GM10266 (cell line): ENCODE results near the gene FBXO31.
"Not testable (repeated sequence)": the region's sequence is repeated elsewhere in the genome, so short reads cannot be mapped to it uniquely, and the experiment has no call there.

Source experiments
- DNase-seq: peaks from one replicate; pipeline ENCODE4 v3.0.0; 2012; ENCODE audit errors: extremely low spot score
- CTCF ChIP-seq: IDR thresholded peaks from 2 replicates; pipeline ENCODE4 v1.5.1; 2012; ENCODE audit warnings: mild to moderate bottlenecking, low read depth; ENCODE audit not compliant: control insufficient read depth, insufficient read depth; ENCODE audit errors: missing control alignments

FBXO31 gene

DNA sequence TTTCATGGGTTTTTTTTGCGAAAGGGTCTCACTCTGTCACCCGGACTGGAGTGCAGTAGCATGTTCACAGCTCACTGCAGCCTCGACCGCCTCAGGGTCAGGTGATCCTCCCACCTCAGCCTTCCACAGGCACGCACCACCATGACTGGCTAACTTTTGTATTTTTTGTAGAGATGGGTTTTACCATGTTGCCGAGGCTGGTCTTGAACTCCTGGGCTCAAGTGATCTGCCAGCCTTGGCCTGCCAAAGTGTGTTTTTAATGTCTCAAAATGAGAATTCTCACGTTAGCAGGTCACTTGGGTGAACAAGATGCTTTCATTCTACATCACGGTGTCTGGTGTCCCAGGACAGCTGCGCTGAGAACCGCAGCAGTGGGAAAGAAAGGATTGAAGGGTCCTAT, 3.2 kb downstream of the FBXO31 start:
- TF ChIP-seq CTCF, result no peak
- DNase-seq, result no peak

- DNase-seq, result not testable (repeated sequence)
These were observed 4.2 kb downstream of the FBXO31 start for GRCh38 chr16:87379312-87379752.

GRCh38 chr16:87376660-87377059, 6.9 kb downstream of the FBXO31 start:
- TF ChIP-seq CTCF, result no peak
- DNase-seq, result no peak

DNA sequence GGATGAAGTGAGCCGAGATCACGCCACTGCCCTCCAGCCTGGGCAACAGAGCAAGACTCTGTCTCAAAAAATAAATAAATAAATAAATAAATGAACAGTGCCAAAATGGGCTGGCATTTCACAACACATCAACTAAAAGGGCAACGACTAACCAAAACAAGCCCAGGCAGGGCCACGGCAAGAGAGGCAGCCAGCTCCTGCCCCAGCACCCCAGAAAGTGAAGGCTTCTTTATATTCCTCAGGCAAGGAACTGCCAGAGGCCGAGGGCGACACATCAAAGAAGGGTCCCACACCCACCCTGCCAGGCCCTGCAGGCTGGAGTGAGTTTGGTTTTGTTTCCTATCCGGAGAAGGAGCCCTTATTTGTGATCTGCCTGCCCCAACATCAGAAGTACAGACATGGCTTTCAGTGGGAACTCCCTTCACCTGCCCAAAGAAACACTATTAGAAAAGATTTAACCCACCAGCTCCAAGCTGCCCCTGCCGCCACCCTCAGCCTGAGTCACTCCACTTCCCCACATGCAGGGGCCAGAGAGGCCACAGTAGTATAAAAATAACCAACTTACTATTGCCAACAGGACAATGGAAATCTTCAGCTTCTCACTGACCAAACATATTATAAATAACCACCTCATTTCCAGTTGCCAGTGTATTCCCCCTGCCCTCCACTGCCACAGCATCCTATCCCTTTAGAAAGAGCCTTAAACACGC, 8.0 kb downstream of the FBXO31 start:
- TF ChIP-seq CTCF, result no peak

GRCh38 chr16:87374313-87374712, 9.3 kb downstream of the FBXO31 start:
- no peak for TF ChIP-seq CTCF
- DNase-seq, result no peak

More for the DNA sequence above, 8.0 kb downstream of the FBXO31 start:
- no peak for DNase-seq

DNA sequence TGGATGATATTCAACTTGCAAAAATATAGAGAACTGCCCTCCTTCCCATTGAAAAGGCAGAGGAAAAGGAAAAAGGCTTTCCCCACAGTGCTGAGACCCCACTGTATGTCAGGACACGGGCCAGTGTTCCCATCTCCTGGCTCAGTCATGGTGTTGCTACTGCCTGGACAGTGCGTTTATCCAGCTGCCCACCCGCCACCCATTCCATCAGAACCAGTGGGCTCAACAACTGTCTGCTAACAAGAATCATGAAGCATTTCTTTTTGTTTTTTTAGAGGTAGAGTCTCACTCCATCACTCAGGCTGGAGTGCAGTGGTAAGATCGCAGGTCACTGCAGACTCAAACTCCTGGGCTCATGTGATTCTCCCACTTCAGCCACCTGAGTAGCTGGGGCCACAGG, 11.3 kb downstream of the FBXO31 start:
- TF ChIP-seq CTCF, result no peak

DNA sequence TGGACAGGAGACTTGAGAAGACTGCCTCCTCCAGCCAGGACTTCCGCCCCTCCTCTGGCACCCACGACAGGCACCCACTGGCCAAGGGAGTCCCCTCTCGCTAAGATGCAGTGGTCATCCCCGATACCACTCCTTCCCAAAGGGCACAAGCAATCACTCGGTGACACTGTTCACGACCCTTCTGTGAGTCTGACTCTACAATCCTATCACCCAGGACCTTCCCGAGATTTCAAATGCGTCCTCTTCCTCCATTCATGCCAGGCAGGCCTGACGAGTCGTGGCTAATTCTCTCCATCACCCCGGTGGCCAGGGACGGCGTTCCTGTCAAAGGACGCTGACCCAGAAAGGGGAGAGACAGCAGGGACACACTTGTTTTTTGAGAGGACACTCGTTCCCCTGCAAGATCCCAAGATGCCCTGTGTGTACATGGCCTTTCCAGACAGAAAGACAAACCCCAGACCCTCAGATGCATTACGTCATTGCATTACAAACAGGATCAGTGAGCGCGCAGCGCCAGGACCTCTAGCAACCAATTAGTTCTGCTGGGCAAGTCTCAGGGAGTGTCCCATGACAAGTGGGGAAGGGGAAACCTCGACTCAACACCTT, 12.2 kb downstream of the FBXO31 start:
- no peak for TF ChIP-seq CTCF
- DNase-seq, result no peak

More for the DNA sequence above, 11.3 kb downstream of the FBXO31 start:
- DNase-seq, result no peak
